CD4-positive, alpha-beta T cell treated with Interleukin-4 for 4 hours (primary cell): Measurements from ENCODE around the gene RALA.
"Not testable (repeated sequence)": the region's sequence is repeated elsewhere in the genome, so short reads cannot be mapped to it uniquely, and the experiment has no call there.

Experiments used
- DNase-seq: peaks from one replicate; pipeline ENCODE4 v3.0.0-alpha.2; 2020

The RALA gene

GRCh38 chr7:39688611-39689480 lies 65.5 kb downstream of the RALA start:
- DNase-seq, result no peak

GRCh38 chr7:39691821-39692220 lies 68.4 kb downstream of the RALA start:
- DNase-seq, result no peak

GRCh38 chr7:39693086-39693485 lies 69.7 kb downstream of the RALA start:
- DNase-seq, result not testable (repeated sequence)

- no peak for DNase-seq
These were observed 70.4 kb downstream of the RALA start for GRCh38 chr7:39693812-39694211.

GRCh38 chr7:39695852-39696586 lies 72.6 kb downstream of the RALA start:
- no peak for DNase-seq

- DNase-seq, result no peak
These were observed 73.3 kb downstream of the RALA start for GRCh38 chr7:39696631-39697030.

GRCh38 chr7:39697483-39697882 lies 74.1 kb downstream of the RALA start:
- DNase-seq, result no peak

GRCh38 chr7:39700165-39700564 lies 76.8 kb downstream of the RALA start:
- no peak for DNase-seq

GRCh38 chr7:39700932-39701331 lies 77.6 kb downstream of the RALA start:
- peak; percentile 6 for DNase-seq

- no peak for DNase-seq
These were observed 78.8 kb downstream of the RALA start for GRCh38 chr7:39702133-39702532.

- no peak for DNase-seq
These were observed 79.8 kb downstream of the RALA start for GRCh38 chr7:39703144-39703543.

- no peak for DNase-seq
These were observed 85.7 kb downstream of the RALA start for GRCh38 chr7:39709029-39709428.

GRCh38 chr7:39709768-39710311 lies 86.5 kb downstream of the RALA start:
- no peak for DNase-seq

- DNase-seq, result no peak
These were observed 89.4 kb downstream of the RALA start for GRCh38 chr7:39712751-39713150.

GRCh38 chr7:39714447-39715091 lies 91.2 kb downstream of the RALA start:
- DNase-seq, result no peak

GRCh38 chr7:39720586-39720985 lies 97.2 kb downstream of the RALA start:
- no peak for DNase-seq

GRCh38 chr7:39721345-39721744 lies 98.0 kb downstream of the RALA start:
- no peak for DNase-seq

- no peak for DNase-seq
These were observed 98.7 kb downstream of the RALA start for GRCh38 chr7:39721919-39722597.

GRCh38 chr7:39727231-39728012 lies 104.0 kb downstream of the RALA start:
- DNase-seq, result no peak

GRCh38 chr7:39732837-39733804 lies 109.7 kb downstream of the RALA start:
- DNase-seq, result peak; percentile 94
